GM12873 (cell line): Measurements from ENCODE around the gene GALNTL6.

ENCODE experiments used
- CTCF ChIP-seq: IDR thresholded peaks from 2 replicates; pipeline ENCODE4 v1.5.1; 2012; ENCODE audit warnings: low read depth, mild to moderate bottlenecking, moderate library complexity, low read length, control low read depth; ENCODE audit not compliant: insufficient read depth; ENCODE audit errors: missing control alignments

The GALNTL6 gene

GRCh38 chr4:172740434-172740833 is 927.2 kb downstream of the GALNTL6 start:
- TF ChIP-seq CTCF, result no peak

- no peak for TF ChIP-seq CTCF
These were observed 937.7 kb downstream of the GALNTL6 start for GRCh38 chr4:172750910-172751309.

GRCh38 chr4:172751550-172751949 is 938.3 kb downstream of the GALNTL6 start:
- TF ChIP-seq CTCF, result no peak

GRCh38 chr4:172758586-172759340 is 945.6 kb downstream of the GALNTL6 start:
- TF ChIP-seq CTCF, result no peak

- no peak for TF ChIP-seq CTCF
These were observed 947.3 kb downstream of the GALNTL6 start for GRCh38 chr4:172760512-172760911.

GRCh38 chr4:172762895-172763294 is 949.7 kb downstream of the GALNTL6 start:
- no peak for TF ChIP-seq CTCF

- TF ChIP-seq CTCF, result no peak
These were observed 957.6 kb downstream of the GALNTL6 start for GRCh38 chr4:172770787-172771186.

GRCh38 chr4:172772781-172773180 is 959.6 kb downstream of the GALNTL6 start:
- TF ChIP-seq CTCF, result no peak
